Mammary epithelial cell (primary cell): ENCODE data around the gene EYS.

Source experiments
- CTCF ChIP-seq, 2 donors: IDR thresholded peaks in 1 of 2; conservative IDR thresholded peaks in 1 of 2; 2 replicates each; pipeline ENCODE4 v1.5.1; 2011 to 2012; ENCODE audit warnings: inconsistent platforms in 2 of 2, low read length in 2 of 2, mild to moderate bottlenecking in 2 of 2, control low read depth in 1 of 2, low read depth in 1 of 2; ENCODE audit not compliant: insufficient read depth in 1 of 2; ENCODE audit errors: extremely low read depth in 1 of 2
- EZH2 ChIP-seq: IDR thresholded peaks from 2 replicates; pipeline ENCODE4 v1.6.1; 2012; ENCODE audit warnings: low read length, inconsistent platforms, borderline replicate concordance

GRCh38 chr6:64486578-64487351, 1220.3 kb downstream of the EYS start:
- TF ChIP-seq CTCF (conservative IDR thresholded peaks at IDR 0.05 in 1 of 2, IDR thresholded peaks at IDR 0.05 in 1 of 2; ENCODE audit: extremely low read depth in 1 of 2, insufficient read depth in 1 of 2, low read depth in 1 of 2, low read length in 2 of 2) (no peak), EZH2 (no peak)
